Left ventricle myocardium inferior (tissue), 1 donor: ENCODE data around the gene FBXL22. TPM values are rescaled to one million over a fixed set of nuclear protein-coding genes. Genes with fewer than 3 reads are reported as not detected.

ENCODE experiments used
- DNase-seq: peaks from one replicate; pipeline ENCODE4 v3.0.0-alpha.2; 2020
- H3K27ac ChIP-seq: fragments of 200-600 bp; replicated peaks from 2 replicates; pipeline ENCODE4 v1.8.0; 2021
- H3K27me3 ChIP-seq: fragments of 200-600 bp; 2 replicates; pipeline ENCODE4 v1.8.0; 2021; ENCODE audit warnings: low read depth
- H3K36me3 ChIP-seq: fragments of 200-600 bp; 2 replicates; pipeline ENCODE4 v1.8.0; 2021
- H3K4me1 ChIP-seq: fragments of 200-600 bp; 2 replicates; pipeline ENCODE4 v1.8.0; 2021
- H3K4me3 ChIP-seq: fragments of 200-600 bp; 2 replicates; pipeline ENCODE4 v1.8.0; 2021; ENCODE audit warnings: mild to moderate bottlenecking, moderate library complexity
- H3K9me3 ChIP-seq: fragments of 200-600 bp; replicated peaks from 2 replicates; pipeline ENCODE4 v1.8.0; 2021
- intact Hi-C: fragments of 100-400 bp; cut with micrococcal nuclease; formaldehyde crosslinking; loops from one replicate; pipeline ENCODE4 v1.11.0; 2022
- total RNA-seq: library from RNA; stranded (reverse); fragmentation: NEBNext Ultra II Directional; extraction: Animal tissue kit (Norgen Biotek cat#: 25700); gene quantifications from one replicate; pipeline ENCODE4 v1.2.1, GENCODE V29; 2021
- TF ChIP-seq, protein P1 (sequence below): fragments of 200-600 bp; IDR thresholded peaks from 2 replicates; pipeline ENCODE4 v1.8.0; 2021; ENCODE audit warnings: antibody characterized with exemption, mild to moderate bottlenecking, borderline replicate concordance
- donor health status: DM: no; HTN: yes; CAD: no; lungs with severe emphysema.

The FBXL22 gene
- total RNA-seq, 1 donor from 2014 or later, result 29.5 TPM

DNA sequence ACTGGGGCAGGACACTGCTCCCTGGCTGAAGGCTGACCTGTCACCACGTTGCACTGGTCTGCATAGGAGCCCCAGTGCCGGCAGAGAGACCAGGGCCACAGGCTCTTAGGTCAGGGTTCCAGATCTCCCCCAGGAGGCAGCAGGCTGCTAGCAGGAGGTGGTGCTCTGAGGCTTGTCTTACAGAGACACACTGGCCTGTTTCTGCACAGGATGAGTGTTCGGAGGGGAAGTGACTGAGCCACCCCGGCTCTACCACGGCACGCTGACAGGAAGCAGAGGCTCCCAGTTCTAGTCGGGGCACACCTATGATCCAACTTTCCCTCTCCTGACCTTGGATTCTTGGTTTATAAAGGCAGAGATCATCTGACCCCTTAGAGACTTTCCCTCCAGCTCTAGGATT lies 8.6 kb downstream of the FBXL22 start:
- H3K9me3 ChIP-seq, result no peaks in the 10 kb centered on the region
- no peak overlapping the region for H3K4me3 ChIP-seq
- H3K27me3 ChIP-seq, result no peaks in the 10 kb centered on the region
- TF ChIP-seq, protein P1, sequence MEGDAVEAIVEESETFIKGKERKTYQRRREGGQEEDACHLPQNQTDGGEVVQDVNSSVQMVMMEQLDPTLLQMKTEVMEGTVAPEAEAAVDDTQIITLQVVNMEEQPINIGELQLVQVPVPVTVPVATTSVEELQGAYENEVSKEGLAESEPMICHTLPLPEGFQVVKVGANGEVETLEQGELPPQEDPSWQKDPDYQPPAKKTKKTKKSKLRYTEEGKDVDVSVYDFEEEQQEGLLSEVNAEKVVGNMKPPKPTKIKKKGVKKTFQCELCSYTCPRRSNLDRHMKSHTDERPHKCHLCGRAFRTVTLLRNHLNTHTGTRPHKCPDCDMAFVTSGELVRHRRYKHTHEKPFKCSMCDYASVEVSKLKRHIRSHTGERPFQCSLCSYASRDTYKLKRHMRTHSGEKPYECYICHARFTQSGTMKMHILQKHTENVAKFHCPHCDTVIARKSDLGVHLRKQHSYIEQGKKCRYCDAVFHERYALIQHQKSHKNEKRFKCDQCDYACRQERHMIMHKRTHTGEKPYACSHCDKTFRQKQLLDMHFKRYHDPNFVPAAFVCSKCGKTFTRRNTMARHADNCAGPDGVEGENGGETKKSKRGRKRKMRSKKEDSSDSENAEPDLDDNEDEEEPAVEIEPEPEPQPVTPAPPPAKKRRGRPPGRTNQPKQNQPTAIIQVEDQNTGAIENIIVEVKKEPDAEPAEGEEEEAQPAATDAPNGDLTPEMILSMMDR, result no peak
- H3K27ac ChIP-seq, result peak overlapping the region; percentile 3
- H3K36me3 ChIP-seq, result peaks cover 27% of the 10 kb centered on the region
- H3K4me1 ChIP-seq, result peaks cover 55% of the 10 kb centered on the region
- DNase-seq, result no peak
- intact Hi-C loops, result no loop called here

DNA sequence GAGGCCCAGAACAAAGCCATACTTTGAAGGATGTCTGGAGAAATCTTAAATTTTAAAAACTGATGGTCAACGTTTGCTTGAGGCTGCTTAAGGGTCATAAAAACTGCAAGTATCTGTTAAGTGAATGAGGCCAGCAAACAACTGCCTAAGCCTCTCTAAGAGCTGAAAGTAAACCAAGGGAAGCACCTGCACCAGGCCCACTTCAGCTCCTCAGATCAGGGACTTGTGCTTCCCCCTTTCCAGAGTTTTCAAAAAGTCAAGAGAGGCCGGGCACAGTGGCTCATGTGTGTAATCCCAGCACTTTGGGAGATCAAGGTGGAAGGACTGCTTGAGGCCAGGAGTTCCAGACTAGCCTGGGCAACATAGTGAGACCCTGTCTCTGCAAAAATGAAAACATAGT lies 9.1 kb downstream of the FBXL22 start:
- Histone ChIP-seq H3K36me3 (peaks cover 28% of the 10 kb centered on the region), H3K27ac (peak overlapping the region; percentile 3), H3K4me3 (no peak overlapping the region), H3K27me3 (no peaks in the 10 kb centered on the region), H3K4me1 (peaks cover 56% of the 10 kb centered on the region), H3K9me3 (no peaks in the 10 kb centered on the region)
- intact Hi-C loops, result no loop called here
- DNase-seq, result no peak
- TF ChIP-seq, protein P1, result no peak

DNA sequence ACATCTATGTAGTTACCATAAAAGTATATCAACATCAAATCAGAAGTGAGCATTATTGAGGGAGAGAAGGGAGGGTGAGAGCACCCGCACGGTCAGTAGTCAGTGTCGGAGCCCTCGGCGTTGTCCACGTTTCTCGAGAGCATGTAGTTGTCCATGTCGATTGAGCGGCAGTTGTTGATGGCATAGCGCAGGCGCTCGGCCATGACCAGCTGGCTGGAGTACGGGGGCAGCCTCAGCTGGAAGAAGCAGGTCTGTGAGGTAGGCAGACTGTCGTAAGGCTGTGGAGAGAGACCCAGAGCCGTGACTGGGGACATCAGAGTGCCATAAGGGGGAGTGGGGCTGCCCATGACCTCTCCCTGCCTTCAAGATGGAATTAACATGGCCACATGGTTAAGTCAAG lies 11.8 kb downstream of the FBXL22 start:
- Histone ChIP-seq H3K27me3 (no peaks in the 10 kb centered on the region), H3K4me3 (no peak overlapping the region), H3K9me3 (no peaks in the 10 kb centered on the region), H3K36me3 (peaks cover 50% of the 10 kb centered on the region), H3K4me1 (peaks cover 35% of the 10 kb centered on the region), H3K27ac (no peak overlapping the region)
- TF ChIP-seq, protein P1, result no peak
- intact Hi-C loops, result no loop called here
- DNase-seq, result no peak

DNA sequence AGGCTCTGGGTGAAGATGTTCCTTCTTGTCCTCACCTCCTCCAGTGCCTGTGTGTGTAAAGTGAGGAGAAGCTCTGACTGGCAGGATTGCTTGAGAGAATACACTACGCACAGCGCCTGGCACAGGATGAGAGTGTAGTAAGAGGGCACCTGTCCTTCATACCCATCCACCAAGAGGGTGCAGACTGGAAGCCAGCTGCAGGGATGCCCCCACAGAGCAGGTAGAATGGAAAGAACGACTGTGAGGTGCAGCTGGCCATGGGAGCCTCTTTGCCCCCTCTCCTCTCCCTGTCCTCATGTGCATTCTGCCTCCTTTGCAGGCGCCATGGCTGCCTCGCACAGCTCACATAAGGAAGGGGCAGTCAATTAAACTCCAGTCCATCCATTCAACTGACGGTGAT lies 12.3 kb downstream of the FBXL22 start:
- TF ChIP-seq, protein P1, result no peak
- Histone ChIP-seq H3K4me1 (peaks cover 30% of the 10 kb centered on the region), H3K4me3 (no peak overlapping the region), H3K27ac (no peak overlapping the region), H3K27me3 (no peaks in the 10 kb centered on the region), H3K9me3 (no peaks in the 10 kb centered on the region), H3K36me3 (peaks cover 55% of the 10 kb centered on the region)
- no peak for DNase-seq
- intact Hi-C loops, result no loop called here

DNA sequence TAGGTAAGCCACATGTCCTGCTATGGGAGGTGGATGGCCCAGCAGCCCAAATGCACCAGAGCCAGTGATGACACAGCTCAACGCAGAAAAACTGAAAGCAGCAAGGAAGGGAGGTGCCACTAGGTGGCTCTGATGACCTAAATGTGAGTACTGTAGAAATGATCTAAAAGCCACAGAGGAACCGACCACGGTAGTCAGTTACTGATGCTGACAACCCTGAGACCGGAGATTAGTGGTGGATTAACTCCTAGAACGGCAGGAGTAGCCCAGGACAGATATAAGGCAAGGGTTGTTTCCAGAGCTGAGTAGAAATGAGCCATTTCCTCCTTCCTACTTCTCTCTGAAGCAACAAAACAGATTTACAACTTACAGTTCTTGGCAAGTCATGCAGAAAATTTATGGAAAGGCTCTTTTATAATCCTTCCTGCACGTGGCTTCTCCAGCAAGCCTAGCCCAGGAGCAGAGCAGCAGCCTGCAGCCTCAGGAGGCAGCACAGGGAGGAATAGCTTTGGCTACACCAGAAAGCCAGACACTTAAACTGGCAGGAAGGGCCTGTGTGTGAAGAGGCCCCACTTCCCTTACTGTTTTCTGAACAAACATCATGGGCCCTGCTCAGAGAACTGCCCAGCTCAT lies 13.1 kb downstream of the FBXL22 start:
- intact Hi-C loops, result no loop called here
- Histone ChIP-seq H3K36me3 (peaks cover 64% of the 10 kb centered on the region), H3K27me3 (no peaks in the 10 kb centered on the region), H3K4me3 (no peak overlapping the region), H3K9me3 (no peaks in the 10 kb centered on the region), H3K27ac (peak overlapping the region; percentile 53), H3K4me1 (peaks cover 30% of the 10 kb centered on the region)
- DNase-seq, result peak; percentile 40
- TF ChIP-seq, protein P1, result peak; percentile 71
